HG03432 (cell line): ENCODE measurements around the gene PRIM1.
"Not testable (repeated sequence)": the region's sequence is repeated elsewhere in the genome, so short reads cannot be mapped to it uniquely, and the experiment has no call there.

Source experiments
- ATAC-seq: cut with Tn5 transposase; IDR thresholded peaks from one replicate; pipeline ENCODE4 v1.9.1; 2021; ENCODE audit warnings: mild to moderate bottlenecking, moderate library complexity; ENCODE audit not compliant: unreplicated experiment

PRIM1 gene

GRCh38 chr12:56751712-56752598 lies at the start of gene PRIM1:
Gene PRIM1, minus strand, starts transcription at chr12:56752323. Its CDS starts 25 bp downstream, at chr12:56752298.
- ATAC-seq, result peak; percentile 86

GRCh38 chr12:56800221-56800620 lies 48.1 kb upstream of the PRIM1 start:
- no peak for ATAC-seq

DNA sequence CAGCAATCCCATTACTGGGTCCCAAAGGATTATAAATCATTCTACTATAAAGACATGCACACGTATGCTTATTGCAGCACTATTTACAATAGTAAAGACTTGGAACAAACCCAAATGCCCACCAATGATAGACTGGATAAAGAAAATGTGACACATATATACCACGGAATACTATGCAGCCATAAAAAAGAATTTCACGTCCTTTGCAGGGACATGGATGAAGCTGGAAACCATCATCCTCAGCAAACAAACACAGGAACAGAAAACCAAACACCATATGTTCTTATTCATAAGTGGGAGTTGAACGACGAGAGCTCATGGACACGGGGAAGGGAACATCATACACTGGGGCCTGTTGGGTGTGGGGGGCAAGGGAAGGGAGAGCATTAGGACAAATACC lies 47.2 kb upstream of the PRIM1 start:
- ATAC-seq, result not testable (repeated sequence)

DNA sequence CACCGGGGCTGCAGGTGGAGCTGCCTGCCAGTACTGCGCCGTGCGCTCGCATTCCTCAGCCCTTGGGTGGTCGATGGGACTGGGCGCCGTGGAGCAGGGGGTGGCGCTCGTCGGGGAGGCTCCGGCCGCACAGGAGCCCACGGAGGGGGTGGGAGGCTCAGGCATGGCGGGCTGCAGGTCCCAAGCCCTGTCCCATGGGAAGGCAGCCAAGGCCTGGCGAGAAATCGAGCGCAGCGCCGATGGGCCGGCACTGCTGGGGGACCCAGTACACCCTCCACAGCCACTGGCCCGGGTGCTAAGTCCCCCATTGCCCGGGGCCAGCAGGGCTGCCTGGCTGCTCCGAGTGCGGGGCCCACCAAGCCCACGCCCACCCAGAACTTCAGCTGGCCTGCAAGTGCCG lies 43.7 kb upstream of the PRIM1 start:
- not testable (repeated sequence) for ATAC-seq

DNA sequence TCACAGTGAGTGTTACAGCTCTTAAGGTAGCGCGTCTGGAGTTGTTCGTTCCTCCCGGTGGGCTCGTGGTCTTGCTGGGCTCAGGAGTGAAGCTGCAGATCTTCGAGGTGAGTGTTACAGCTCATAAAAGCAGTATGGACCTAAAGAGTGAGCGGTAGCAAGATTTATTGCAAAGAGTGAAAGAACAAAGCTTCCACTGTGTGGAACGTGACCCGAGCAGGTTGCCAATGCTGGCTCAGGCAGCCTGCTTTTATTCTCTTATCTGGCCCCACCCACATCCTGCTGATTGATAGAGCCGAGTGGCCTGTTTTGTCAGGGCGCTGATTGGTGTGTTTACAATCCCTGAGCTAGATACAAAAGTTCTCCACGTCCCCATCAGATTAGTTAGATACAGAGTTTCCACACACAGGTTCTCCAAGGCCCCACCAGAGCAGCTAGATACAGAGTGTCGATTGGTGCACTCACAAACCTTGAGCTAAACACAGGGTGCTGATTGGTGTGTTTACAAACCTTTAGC lies 43.0 kb upstream of the PRIM1 start:
- not testable (repeated sequence) for ATAC-seq

GRCh38 chr12:56793124-56793523 lies 41.0 kb upstream of the PRIM1 start:
- ATAC-seq, result not testable (repeated sequence)

DNA sequence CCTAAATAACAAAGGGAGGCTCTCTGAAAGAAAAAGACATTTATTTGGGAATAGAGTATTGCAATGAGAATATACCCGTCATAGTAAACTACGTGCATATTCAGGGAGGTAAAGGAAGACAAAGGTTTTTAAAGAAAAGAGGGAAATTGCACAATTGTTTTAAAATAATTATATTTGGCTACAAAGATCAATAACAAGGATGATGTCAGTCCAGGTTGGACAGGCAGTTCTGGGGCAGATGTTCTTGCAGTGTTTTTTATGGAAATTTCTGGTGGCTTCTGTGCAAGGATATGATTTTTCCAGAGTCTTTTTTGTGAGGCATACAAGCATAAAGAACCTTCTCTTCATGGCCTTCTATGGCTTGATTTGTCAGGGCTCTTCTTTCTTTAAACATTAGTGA lies 40.6 kb upstream of the PRIM1 start:
- ATAC-seq, result no peak

DNA sequence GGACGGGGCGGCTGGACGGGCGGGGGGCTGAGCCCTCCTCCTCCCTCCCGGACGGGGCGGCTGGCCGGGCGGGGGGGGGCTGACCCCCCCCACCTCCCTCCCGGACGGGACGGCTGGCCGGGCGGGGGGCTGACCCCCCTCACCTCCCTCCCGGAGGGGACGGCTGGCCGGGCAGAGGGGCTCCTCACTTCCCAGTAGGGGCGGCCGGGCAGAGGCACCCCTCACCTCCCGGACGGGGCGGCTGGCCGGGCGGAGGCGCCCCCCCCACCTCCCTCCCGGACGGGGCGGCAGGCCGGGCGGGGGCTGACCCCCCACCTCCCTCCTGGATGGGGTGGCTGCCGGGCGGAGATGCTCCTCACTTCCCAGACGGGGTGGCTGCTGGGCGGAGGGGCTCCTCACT lies 37.3 kb upstream of the PRIM1 start:
- ATAC-seq, result not testable (repeated sequence)

GRCh38 chr12:56787498-56787897 lies 35.4 kb upstream of the PRIM1 start:
- no peak for ATAC-seq

DNA sequence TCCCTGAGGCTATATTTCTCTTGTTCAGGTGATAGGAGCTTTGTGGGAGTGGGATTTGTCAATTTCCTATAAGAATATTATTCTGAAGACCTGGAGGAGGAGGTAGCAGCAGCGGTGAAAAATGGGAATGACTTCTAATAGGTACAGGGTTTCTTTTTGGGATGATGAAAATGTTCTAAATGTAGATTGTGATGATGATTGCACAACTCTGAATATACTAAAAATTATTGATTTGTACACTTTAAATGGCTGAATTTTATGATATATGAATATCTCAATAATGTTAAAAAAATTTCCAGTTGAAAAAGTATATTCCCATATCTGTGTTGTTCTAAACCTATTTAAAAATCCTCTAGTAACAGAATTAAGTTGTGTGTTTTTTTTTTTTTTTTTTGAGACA lies 33.8 kb upstream of the PRIM1 start:
- ATAC-seq, result no peak

GRCh38 chr12:56785141-56785865 lies 33.2 kb upstream of the PRIM1 start:
- ATAC-seq, result no peak

GRCh38 chr12:56781726-56782125 lies 29.6 kb upstream of the PRIM1 start:
- ATAC-seq, result no peak

GRCh38 chr12:56778756-56779155 lies 26.6 kb upstream of the PRIM1 start:
- no peak for ATAC-seq

DNA sequence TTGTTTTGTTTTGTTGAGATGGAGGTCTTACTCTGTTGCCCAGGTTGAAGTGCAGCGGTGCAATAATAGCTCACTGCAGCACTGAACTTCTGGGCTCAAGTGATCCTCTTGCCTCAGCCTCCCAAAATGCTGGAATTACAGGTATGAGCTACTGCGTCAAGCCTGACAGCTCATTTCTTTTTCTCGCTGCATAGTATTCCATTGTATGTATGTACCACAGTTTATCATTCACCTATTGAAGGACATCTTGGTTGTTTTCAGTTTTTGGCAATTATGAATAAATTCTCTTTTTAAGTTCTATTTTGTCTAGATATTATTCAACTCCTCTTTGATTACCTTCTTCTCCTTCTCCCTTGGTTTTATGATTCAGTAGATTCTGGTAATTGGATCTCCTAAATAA lies 24.5 kb upstream of the PRIM1 start:
- no peak for ATAC-seq

- ATAC-seq, result no peak
These were observed 23.5 kb upstream of the PRIM1 start for GRCh38 chr12:56775638-56776037.

DNA sequence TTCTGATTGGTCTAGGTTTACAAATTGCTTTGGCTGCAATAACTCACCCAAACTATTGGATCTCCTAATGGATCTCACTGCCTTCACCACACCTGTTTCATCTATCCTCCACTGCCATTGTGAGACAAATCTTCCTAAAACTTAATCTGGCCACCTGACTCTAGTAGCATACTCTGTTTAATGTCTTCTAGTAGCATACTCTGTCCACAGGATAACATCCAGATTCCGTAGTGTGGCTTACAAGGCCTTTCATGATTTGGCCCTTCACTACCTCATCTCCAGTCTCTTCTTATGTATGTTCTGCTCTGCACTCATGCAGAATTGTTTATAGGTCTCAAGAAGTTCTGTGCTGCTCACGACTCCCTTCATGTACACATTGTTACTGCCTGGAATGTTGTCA lies 21.0 kb upstream of the PRIM1 start:
- ATAC-seq, result no peak

DNA sequence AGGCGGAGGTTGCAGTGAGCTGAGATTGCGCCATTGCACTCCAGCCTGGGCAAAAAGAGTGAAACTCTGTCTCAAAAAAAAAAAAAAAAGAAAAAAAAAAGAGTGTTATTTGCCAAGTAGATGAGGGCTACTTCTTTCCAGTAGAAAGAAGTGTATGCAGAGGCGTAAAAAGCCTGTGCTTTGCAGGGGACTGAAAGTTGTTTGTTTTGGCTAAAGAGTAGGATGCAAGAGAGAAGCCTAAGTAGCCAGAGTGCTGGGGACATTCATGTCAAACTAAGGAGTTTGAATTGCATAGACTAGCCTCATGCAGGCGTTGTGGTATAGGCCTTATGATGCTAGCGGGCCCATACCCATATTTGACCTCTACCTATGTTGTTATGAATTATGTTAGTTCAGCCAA lies 20.5 kb upstream of the PRIM1 start:
- no peak for ATAC-seq

DNA sequence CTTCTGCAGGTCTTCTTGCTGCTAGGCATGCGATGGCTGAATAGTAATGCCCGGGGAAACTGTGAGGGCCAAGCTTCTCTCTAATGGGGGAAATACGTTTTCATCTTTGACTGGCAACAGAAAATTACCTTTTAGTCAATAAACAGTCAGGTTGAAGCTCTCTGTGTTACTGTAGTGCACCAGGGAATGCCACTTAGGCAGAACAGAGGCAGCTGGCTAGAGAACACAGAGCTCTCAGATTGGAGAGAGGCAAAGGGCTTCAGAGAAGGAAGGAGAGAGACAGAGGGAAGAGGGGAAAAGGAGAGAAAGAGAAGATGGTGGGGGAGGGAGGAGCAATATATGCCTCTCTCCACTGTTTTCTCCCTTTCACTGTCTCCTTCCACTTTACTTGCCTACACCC lies 17.7 kb upstream of the PRIM1 start:
- ATAC-seq, result no peak

GRCh38 chr12:56768424-56768823 lies 16.3 kb upstream of the PRIM1 start:
- no peak for ATAC-seq

DNA sequence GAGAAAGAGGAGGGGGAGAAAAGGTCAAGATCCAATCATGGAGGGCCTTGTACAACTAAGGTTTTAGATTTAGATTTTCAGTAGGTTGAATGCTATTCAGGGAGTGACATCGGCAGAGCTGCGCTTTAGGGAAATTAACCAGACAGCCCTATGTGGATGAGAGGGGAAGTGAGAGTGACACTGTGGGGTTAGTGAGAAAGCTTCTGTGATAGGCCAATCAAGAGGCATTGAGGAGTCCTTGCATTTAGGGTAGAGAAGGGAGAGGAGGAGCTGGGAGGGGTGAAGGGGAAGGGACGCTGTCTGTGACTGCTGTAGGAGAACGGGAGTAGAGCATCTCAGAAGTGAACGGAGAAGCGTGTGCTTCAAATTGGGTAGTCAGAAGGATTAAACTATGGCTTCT lies 14.4 kb upstream of the PRIM1 start:
- peak; percentile 98 for ATAC-seq

- no peak for ATAC-seq
These were observed 11.9 kb upstream of the PRIM1 start for GRCh38 chr12:56763753-56764657.
